ENCODE data around the gene CORO2A.

The CORO2A gene

GRCh38 chr9:98215271-98215670 is 22.8 kb upstream of the CORO2A start (continued):
- TF ChIP-seq ZBTB44 (tag by site-specific recombination; IDR thresholded peaks at IDR 0.05) = no peak

- no peak for TF ChIP-seq ZNF324 (tag by site-specific recombination; IDR thresholded peaks at IDR 0.05)
- peak; percentile 85 for TF ChIP-seq ZIC2 (tag by site-specific recombination; IDR thresholded peaks at IDR 0.05)
- Histone ChIP-seq H3K9me3 (ENCODE audit: control insufficient read depth, insufficient read depth, low read depth, low read length) (no peaks in the 10 kb centered on the region), H3K36me3 (ENCODE audit: control insufficient read depth in 2 of 2, insufficient read depth in 1 of 2, low read length in 2 of 2) (no peaks in the 10 kb centered on the region), H3K4me1 (ENCODE audit: control insufficient read depth, insufficient read depth, low read length) (no peaks in the 10 kb centered on the region), H3K4me3 (ENCODE audit: low read depth, low read length) (no peak overlapping the region), H3K27ac (ENCODE audit: extremely low read depth, low read depth, low read length) (no peak overlapping the region)
- CTCF ChIA-PET = interaction anchor here (0.6 to 1.3 kb wide), 4 partner anchors 19 to 141 kb away, joined by 3 to 4 read pairs (median 4); no protein-coding TSS in a partner anchor
- POLR2A ChIA-PET = interaction anchor here (0.6 kb wide), 1 partner anchor 17 kb away, joined by 3 read pairs; no protein-coding TSS in a partner anchor
Measured at GRCh38 chr9:98214811-98215210, 22.4 kb upstream of the CORO2A start.

GRCh38 chr9:98211260-98211659 is 18.8 kb upstream of the CORO2A start:
- Histone ChIP-seq H3K4me3 (ENCODE audit: low read depth, low read length) (no peak overlapping the region), H3K9me3 (ENCODE audit: control insufficient read depth, insufficient read depth, low read depth, low read length) (no peaks in the 10 kb centered on the region), H3K36me3 (ENCODE audit: control insufficient read depth in 2 of 2, insufficient read depth in 1 of 2, low read length in 2 of 2) (peaks cover 0 to 6% of the 10 kb centered on the region in 2 experiments; a peak in 1 of 3 replicates), H3K27ac (ENCODE audit: extremely low read depth, low read depth, low read length) (no peak overlapping the region), H3K4me1 (ENCODE audit: control insufficient read depth, insufficient read depth, low read length) (no peaks in the 10 kb centered on the region)
- CTCF ChIA-PET = interaction anchor here (1.5 to 1.7 kb wide), 3 partner anchors 12 to 137 kb away, joined by 5 to 6 read pairs (median 5); no protein-coding TSS in a partner anchor
- no peak for TF ChIP-seq ZNF211 (tag by site-specific recombination; IDR thresholded peaks at IDR 0.05; ENCODE audit: low read depth)
- no peak for TF ChIP-seq ZNF501 (tag by site-specific recombination; IDR thresholded peaks at IDR 0.05)
- no peak for TF ChIP-seq PRDM1 (tag by site-specific recombination; IDR thresholded peaks at IDR 0.05)
- TF ChIP-seq ZNF664 (tag by site-specific recombination; IDR thresholded peaks at IDR 0.05) = no peak
- no peak for TF ChIP-seq ZNF580 (tag by site-specific recombination; IDR thresholded peaks at IDR 0.05)
- TF ChIP-seq ZNF302 (tag by site-specific recombination; IDR thresholded peaks at IDR 0.05; ENCODE audit: low read depth) = no peak
- no peak for TF ChIP-seq ZNF146 (tag by site-specific recombination; IDR thresholded peaks at IDR 0.05)
- no peak for TF ChIP-seq PATZ1 (tag by site-specific recombination; IDR thresholded peaks at IDR 0.05)
- no peak for TF ChIP-seq ZBTB26 (tag by site-specific recombination; optimal IDR thresholded peaks at IDR 0.05)
- no peak for TF ChIP-seq ZNF10 (tag by site-specific recombination; IDR thresholded peaks at IDR 0.05)
- TF ChIP-seq KLF7 (tag by site-specific recombination; IDR thresholded peaks at IDR 0.05; ENCODE audit: borderline replicate concordance) = no peak
- TF ChIP-seq ZNF19 (tag by site-specific recombination; IDR thresholded peaks at IDR 0.05; ENCODE audit: low read depth) = no peak
- TF ChIP-seq ZNF274 (IDR thresholded peaks at IDR 0.05; ENCODE audit: low read length) = no peak
- TF ChIP-seq ZNF274 (tag by site-specific recombination; IDR thresholded peaks at IDR 0.05; ENCODE audit: borderline replicate concordance) = no peak
- no peak for TF ChIP-seq GFI1B (tag by site-specific recombination; IDR thresholded peaks at IDR 0.05)
- TF ChIP-seq ZFHX2 (tag by site-specific recombination; conservative IDR thresholded peaks at IDR 0.05) = no peak
- TF ChIP-seq ZNF354C (tag by site-specific recombination; IDR thresholded peaks at IDR 0.05; ENCODE audit: borderline replicate concordance, low read depth) = no peak
- no peak for TF ChIP-seq ZNF362 (tag by site-specific recombination; IDR thresholded peaks at IDR 0.05)
- no peak for TF ChIP-seq TRIM28 (IDR thresholded peaks at IDR 0.05; ENCODE audit: borderline replicate concordance, low read length)
- POLR2A ChIA-PET = no interaction called here
